ENCODE results near the gene HOXB6.

GRCh38 chr17:48555258-48556228, 49.2 kb downstream of the HOXB6 start:
- TF ChIP-seq CTCF (conservative IDR thresholded peaks at IDR 0.05; ENCODE audit: low read depth, low read length) (no peak), EZH2 (IDR thresholded peaks at IDR 0.05; ENCODE audit: borderline replicate concordance, low read depth, low read length, poor library complexity, severe bottlenecking) (no peak)
